H1 (cell line): Measurements from ENCODE around the gene CLPSL2. TPM values are rescaled to one million over a fixed set of nuclear protein-coding genes. Genes with fewer than 3 reads are reported as not detected.

Experiments
- HDAC2 ChIP-seq, 2 experiments: fragments of 300-600 bp in 1 of 2; sonication (generic) in 1 of 2; IDR thresholded peaks; 2 replicates each; pipeline ENCODE4 v1.6.1; 2011 to 2012; ENCODE audit warnings: low read depth in 2 of 2, low read length in 2 of 2, mild to moderate bottlenecking in 2 of 2, moderate library complexity in 2 of 2, borderline replicate concordance in 1 of 2, inconsistent platforms in 1 of 2
- PHF8 ChIP-seq: fragments of 200-600 bp; sonication (generic); conservative IDR thresholded peaks from 2 replicates; pipeline ENCODE4 v1.7.1; 2012; ENCODE audit warnings: low read depth, mild to moderate bottlenecking, inconsistent platforms, low read length, moderate library complexity
- POU5F1 ChIP-seq: IDR thresholded peaks from 2 replicates; pipeline ENCODE4 v1.6.1; 2011; ENCODE audit warnings: low read depth, mild to moderate bottlenecking, low read length, moderate library complexity
- RXRA ChIP-seq: IDR thresholded peaks from 2 replicates; pipeline ENCODE4 v1.6.1; 2011; ENCODE audit warnings: low read depth, mild to moderate bottlenecking, low read length, moderate library complexity; ENCODE audit not compliant: insufficient read depth
- SIRT6 ChIP-seq: IDR thresholded peaks from one replicate; pipeline ENCODE4 v1.7.1; 2012; ENCODE audit warnings: low read length, inconsistent platforms
- SP1 ChIP-seq: IDR thresholded peaks from 2 replicates; pipeline ENCODE4 v1.6.1; 2011; ENCODE audit warnings: low read depth, low read length
- polyA plus RNA-seq, 7 experiments: library from polyadenylated mRNA; depleted of rRNA in 3 of 7; stranded (reverse) in 5 of 7; unstranded in 2 of 7; fragments of >200 nt in 5 of 7; fragments of 200-250 nt in 2 of 7; gene quantifications; 1 replicate in 5 of 7; 2 replicates in 1 of 7; 4 replicates in 1 of 7; pipeline versions ENCODE4 v1.2.1 to v1.2.3, GENCODE V29; 2011 to 2013; ENCODE audit warnings: missing spikeins in 2 of 7, mixed read lengths in 2 of 7
- total RNA-seq: library from RNA; stranded (reverse); fragmentation: NEBNext Ultra II Directional; extraction: Animal tissue kit (Norgen Biotek cat#: 25700); gene quantifications from 2 replicates; pipeline ENCODE4 v1.2.1, GENCODE V29; 2021

The CLPSL2 gene
- total and polyA plus RNA-seq, 2 of the 8 experiments (the other 6 are each of a cell fraction or from before 2014, with no cell fraction given) = 1.4 to 3.4 TPM

- TF ChIP-seq PHF8 (no peak), RXRA (no peak), POU5F1 (no peak), HDAC2 (IDR thresholded peaks at IDR 0.05; ENCODE audit: borderline replicate concordance in 1 of 2, low read depth in 2 of 2, low read length in 2 of 2) (no peak), SIRT6 (no peak), SP1 (no peak)
These were observed 39.4 kb upstream of the CLPSL2 start, which contains the start of gene ARMC12 (continued) for GRCh38 chr6:35736982-35737412.
